GM04503 (cell line): ENCODE data around the gene MMP19.

ENCODE experiments used
- DNase-seq: peaks from one replicate; pipeline ENCODE4 v3.0.0-alpha.2; 2012; ENCODE audit warnings: low read depth

MMP19 gene

GRCh38 chr12:55814257-55814656 lies 28.5 kb downstream of the MMP19 start:
- no peak for DNase-seq

DNA sequence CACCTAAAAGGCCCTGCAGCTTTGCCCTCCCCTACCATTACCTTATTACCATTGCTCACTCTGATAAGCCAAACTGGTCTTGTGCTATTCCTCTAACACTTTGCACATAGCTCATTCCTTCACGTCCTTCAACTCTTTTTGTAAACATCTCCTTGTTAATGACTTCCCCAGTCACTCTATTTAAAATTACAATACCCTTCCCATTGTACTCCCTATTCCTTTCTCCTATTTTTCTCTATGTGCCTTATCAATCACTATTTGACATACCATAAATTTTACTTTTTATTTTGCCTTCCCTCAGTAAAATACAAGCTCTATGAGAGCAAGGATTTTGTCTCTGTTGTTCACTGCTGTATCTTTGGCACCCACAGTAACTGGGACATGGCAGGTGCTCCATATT lies 30.6 kb downstream of the MMP19 start:
- DNase-seq: no peak

GRCh38 chr12:55809274-55809673 lies 33.5 kb downstream of the MMP19 start:
- no peak for DNase-seq

- DNase-seq: no peak
These were observed 35.8 kb downstream of the MMP19 start for GRCh38 chr12:55806982-55807381.

- no peak for DNase-seq
These were observed 45.2 kb downstream of the MMP19 start for GRCh38 chr12:55797550-55797949.

DNA sequence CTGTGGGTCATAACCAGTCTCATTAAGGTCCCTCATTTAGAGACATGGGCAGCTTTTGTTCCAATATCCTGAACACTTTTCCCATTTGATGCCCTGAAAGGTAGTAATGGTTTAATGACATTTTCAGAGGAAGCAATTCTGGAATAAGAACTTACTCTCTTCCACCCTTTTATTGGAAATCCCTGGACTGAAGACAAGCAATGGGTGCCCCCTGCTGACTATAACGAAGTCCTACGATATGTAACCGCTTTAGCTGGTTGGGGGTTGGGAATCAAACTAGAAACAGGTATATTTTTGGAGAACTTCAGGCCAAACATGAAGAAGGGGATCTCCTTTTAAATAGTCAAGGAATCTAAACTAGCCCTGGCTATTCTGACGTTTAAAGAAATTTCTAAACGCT lies 45.7 kb downstream of the MMP19 start:
- no peak for DNase-seq

DNA sequence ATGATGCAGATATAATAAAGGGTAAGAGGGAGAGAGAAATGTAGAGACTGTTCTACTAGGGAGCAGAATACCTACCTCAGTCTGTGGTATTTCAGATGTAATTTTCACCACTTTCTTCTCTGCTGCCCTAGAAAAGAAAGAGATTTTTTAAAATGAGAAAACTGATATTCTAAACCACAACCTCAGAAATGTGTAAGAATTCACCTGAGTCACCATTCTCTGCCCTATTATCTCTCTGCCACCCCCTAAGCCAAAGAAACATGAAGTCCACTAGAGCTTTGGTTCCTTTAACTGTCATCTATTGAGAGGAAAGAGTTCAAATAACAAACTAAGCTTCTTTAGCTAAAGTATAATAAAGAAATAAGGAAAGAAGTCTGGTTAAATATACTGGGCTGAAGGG lies 46.8 kb downstream of the MMP19 start:
- DNase-seq: no peak

DNA sequence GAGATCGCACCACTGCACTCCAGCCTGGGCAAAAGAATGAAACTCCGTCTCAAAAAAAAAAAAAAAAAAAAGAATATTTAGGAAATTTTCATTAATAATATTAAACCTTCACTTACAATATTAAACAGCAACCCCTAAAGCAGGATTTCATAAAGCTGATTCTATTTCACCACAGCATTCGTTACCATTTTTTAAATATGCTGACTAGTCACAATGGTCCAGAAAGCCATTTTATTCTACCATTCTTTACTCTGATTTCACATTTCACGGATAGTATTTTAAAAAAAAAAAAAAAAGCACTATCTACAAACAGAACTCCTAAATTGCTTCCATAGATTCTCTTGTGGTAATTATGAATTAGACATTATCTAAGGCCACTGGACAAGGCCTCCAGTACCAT lies 52.8 kb downstream of the MMP19 start:
- DNase-seq: no peak

- DNase-seq: no peak
These were observed 53.6 kb downstream of the MMP19 start for GRCh38 chr12:55789171-55789570.

GRCh38 chr12:55788546-55788945 lies 54.2 kb downstream of the MMP19 start:
- DNase-seq: no peak
